DND-41 (cell line): ENCODE measurements around the gene MS4A8.

Experiments
- EZH2 ChIP-seq: IDR thresholded peaks from 3 replicates; pipeline ENCODE4 v1.6.1; 2012; ENCODE audit warnings: borderline replicate concordance, low read depth, mild to moderate bottlenecking, moderate library complexity, low read length, inconsistent platforms; ENCODE audit not compliant: severe bottlenecking
- TF ChIP-seq, protein P1 (sequence below): IDR thresholded peaks from 2 replicates; pipeline ENCODE4 v1.5.1; 2012; ENCODE audit warnings: borderline replicate concordance, low read length, moderate library complexity, mild to moderate bottlenecking; ENCODE audit not compliant: poor library complexity, severe bottlenecking; ENCODE audit errors: extremely low read depth

DNA sequence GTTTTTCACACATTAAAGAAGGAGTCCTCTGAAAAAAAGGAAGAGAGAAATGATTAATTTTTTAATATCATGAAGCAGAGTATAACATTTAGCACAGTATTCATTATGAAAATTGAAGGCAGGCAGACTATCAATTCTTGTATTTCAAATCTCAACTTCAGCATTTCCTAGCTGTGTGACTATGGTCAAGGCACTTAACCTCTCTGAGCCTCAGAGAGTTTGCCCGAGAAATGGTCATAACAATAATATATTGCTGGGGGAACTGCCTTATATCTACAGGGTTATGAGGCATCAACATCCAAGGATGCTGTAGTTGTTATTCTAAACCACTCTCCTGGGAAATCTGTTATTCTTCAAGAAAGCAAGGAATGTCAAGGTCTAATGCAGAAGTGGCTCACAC, 26.2 kb downstream of the MS4A8 start:
- TF ChIP-seq, protein P1, sequence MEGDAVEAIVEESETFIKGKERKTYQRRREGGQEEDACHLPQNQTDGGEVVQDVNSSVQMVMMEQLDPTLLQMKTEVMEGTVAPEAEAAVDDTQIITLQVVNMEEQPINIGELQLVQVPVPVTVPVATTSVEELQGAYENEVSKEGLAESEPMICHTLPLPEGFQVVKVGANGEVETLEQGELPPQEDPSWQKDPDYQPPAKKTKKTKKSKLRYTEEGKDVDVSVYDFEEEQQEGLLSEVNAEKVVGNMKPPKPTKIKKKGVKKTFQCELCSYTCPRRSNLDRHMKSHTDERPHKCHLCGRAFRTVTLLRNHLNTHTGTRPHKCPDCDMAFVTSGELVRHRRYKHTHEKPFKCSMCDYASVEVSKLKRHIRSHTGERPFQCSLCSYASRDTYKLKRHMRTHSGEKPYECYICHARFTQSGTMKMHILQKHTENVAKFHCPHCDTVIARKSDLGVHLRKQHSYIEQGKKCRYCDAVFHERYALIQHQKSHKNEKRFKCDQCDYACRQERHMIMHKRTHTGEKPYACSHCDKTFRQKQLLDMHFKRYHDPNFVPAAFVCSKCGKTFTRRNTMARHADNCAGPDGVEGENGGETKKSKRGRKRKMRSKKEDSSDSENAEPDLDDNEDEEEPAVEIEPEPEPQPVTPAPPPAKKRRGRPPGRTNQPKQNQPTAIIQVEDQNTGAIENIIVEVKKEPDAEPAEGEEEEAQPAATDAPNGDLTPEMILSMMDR, result no peak
- no peak for TF ChIP-seq EZH2
